Measurements from ENCODE around the gene FRMD1.

Gene FRMD1

DNA sequence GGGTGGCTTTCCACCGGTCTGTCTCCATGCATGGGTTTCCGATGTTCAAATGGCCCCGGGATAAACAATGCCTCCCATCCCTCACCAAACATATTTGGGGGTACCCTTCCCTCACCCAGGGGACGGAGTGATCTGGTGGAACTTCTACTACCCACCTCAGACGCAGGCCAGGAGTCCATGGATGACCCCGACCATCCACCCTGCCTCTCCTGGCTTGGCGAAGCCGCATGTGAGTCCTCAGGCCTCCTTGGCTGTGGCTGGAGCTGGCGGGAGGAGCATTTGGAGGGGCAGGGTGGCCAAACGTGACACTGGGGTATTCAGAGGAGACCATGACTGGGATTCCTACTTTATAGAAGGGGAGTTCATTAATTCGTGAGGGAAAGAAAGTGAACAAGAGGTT is 45.9 kb upstream of the FRMD1 start:
- no peak overlapping the region for H3K4me3 ChIP-seq (replicated peaks; ENCODE audit: low read depth, low read length)
- DNase-seq (ENCODE audit: extremely low read depth, insufficient read length): no peak
- H3K36me3 ChIP-seq (ENCODE audit: control insufficient read depth, insufficient read depth, low read length): no peaks in the 10 kb centered on the region
- TF ChIP-seq, protein P1, sequence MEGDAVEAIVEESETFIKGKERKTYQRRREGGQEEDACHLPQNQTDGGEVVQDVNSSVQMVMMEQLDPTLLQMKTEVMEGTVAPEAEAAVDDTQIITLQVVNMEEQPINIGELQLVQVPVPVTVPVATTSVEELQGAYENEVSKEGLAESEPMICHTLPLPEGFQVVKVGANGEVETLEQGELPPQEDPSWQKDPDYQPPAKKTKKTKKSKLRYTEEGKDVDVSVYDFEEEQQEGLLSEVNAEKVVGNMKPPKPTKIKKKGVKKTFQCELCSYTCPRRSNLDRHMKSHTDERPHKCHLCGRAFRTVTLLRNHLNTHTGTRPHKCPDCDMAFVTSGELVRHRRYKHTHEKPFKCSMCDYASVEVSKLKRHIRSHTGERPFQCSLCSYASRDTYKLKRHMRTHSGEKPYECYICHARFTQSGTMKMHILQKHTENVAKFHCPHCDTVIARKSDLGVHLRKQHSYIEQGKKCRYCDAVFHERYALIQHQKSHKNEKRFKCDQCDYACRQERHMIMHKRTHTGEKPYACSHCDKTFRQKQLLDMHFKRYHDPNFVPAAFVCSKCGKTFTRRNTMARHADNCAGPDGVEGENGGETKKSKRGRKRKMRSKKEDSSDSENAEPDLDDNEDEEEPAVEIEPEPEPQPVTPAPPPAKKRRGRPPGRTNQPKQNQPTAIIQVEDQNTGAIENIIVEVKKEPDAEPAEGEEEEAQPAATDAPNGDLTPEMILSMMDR (IDR thresholded peaks at IDR 0.05; ENCODE audit: insufficient read depth, low read length, poor library complexity, severe bottlenecking): no peak
- no peaks in the 10 kb centered on the region for H3K27me3 ChIP-seq (replicated peaks; ENCODE audit: control insufficient read depth, insufficient read depth, low read length)

DNA sequence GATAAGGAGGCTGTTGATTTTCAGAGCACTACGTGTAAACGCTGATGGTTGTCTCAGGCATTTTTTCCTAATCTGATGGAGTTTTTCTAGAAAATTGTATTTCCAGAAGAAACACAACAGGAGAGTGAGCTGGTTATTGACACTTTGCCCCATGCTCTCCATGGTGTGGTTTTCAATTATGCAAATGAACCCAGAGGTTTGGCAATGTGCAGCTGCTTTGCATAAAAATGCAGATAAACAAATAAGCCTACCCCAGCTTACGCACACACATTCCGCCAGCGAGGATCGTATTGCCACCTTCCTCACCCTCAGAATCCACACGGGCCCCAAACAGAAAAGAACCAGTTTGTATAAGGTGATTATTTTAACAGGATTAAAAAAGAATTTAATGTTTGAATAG is 45.1 kb upstream of the FRMD1 start:
- Histone ChIP-seq H3K36me3 (ENCODE audit: control insufficient read depth, insufficient read depth, low read length) (no peaks in the 10 kb centered on the region), H3K27me3 (replicated peaks; ENCODE audit: control insufficient read depth, insufficient read depth, low read length) (no peaks in the 10 kb centered on the region), H3K4me3 (replicated peaks; ENCODE audit: low read depth, low read length) (no peak overlapping the region)
- TF ChIP-seq, protein P1 (IDR thresholded peaks at IDR 0.05; ENCODE audit: insufficient read depth, low read length, poor library complexity, severe bottlenecking): no peak
- no peak for DNase-seq (ENCODE audit: extremely low read depth, insufficient read length)

DNA sequence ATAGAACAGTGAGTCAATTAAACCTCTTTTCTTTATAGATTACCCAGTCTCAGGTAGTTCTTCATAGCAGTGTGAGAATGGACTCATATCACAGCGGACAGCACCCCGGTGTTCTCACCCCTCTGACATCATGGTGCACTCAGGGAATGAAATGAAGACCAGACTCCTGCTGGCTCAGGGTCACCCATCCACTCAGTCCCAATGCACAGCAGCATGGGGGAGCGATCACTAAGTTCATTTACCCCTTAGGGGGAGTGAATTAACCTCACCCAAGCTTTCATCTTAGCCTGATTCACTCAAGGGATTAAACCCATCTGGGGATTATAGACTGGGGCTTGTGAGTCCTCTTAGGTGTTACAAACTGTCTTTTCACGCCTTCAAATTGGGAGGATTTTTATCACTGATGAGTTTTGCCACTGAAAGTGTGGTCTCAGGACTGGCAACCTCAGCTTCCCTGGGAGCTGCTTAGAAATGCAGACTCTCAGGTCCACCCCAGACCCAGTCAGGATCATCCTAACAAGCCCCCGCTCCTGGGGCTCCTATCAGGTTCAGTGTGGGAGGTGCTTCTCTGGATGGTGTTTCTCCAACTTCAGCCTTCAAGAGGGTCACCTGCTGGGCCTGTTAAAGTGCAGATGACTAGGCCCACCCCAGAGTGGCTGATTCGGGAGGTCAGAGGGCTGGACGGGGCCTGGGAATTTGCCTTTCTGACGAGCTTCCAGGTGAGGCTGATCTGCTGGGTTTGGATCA is 44.3 kb upstream of the FRMD1 start:
- no peak for DNase-seq (ENCODE audit: extremely low read depth, insufficient read length)
- Histone ChIP-seq H3K36me3 (ENCODE audit: control insufficient read depth, insufficient read depth, low read length) (no peaks in the 10 kb centered on the region), H3K4me3 (replicated peaks; ENCODE audit: low read depth, low read length) (no peak overlapping the region), H3K27me3 (replicated peaks; ENCODE audit: control insufficient read depth, insufficient read depth, low read length) (no peaks in the 10 kb centered on the region)
- TF ChIP-seq, protein P1 (IDR thresholded peaks at IDR 0.05; ENCODE audit: insufficient read depth, low read length, poor library complexity, severe bottlenecking): no peak

DNA sequence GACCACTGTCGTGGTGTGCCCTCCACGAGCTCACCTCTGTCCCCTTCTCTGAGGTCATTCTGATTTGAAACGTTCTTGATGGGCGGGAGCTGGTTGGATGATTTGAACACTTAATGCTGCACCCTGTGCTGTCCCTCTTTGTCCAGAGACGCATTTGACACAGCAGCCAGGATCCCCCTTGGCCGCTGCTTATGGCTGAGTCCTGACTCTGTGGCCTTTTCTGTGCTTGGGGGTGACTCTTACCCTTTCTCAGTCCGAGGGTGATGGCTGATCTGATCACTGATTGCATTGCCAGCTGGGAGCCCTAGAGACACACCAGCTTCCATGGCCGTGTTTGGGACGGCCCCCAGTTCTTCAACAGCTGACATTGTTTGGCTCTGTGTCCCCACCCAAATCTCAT is 43.5 kb upstream of the FRMD1 start:
- Histone ChIP-seq H3K4me3 (replicated peaks; ENCODE audit: low read depth, low read length) (no peak overlapping the region), H3K27me3 (replicated peaks; ENCODE audit: control insufficient read depth, insufficient read depth, low read length) (no peaks in the 10 kb centered on the region), H3K36me3 (ENCODE audit: control insufficient read depth, insufficient read depth, low read length) (no peaks in the 10 kb centered on the region)
- DNase-seq (ENCODE audit: extremely low read depth, insufficient read length): no peak
- TF ChIP-seq, protein P1 (IDR thresholded peaks at IDR 0.05; ENCODE audit: insufficient read depth, low read length, poor library complexity, severe bottlenecking): no peak

DNA sequence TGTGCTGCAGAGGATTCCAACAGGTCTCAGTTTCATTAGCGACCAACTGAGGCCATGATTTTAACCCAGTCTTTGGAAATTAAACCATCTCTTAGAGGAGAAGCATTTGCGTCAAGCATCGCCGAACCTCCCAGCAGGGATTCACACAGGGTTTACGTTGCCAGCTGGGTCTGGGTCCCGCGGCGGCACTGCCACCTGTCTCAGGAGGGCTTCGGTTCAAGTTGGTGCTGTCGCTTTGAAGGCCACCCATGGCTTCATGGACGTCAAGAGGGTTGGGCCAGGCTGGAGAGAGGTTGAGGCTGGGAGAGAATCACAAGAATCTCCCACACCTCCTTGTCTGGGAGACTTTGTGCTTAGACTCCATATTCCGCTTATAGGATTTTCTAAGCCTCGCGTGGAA is 43.0 kb upstream of the FRMD1 start:
- no peak for DNase-seq (ENCODE audit: extremely low read depth, insufficient read length)
- TF ChIP-seq, protein P1 (IDR thresholded peaks at IDR 0.05; ENCODE audit: insufficient read depth, low read length, poor library complexity, severe bottlenecking): no peak
- H3K27me3 ChIP-seq (replicated peaks; ENCODE audit: control insufficient read depth, insufficient read depth, low read length): no peaks in the 10 kb centered on the region
- no peaks in the 10 kb centered on the region for H3K36me3 ChIP-seq (ENCODE audit: control insufficient read depth, insufficient read depth, low read length)
- no peak overlapping the region for H3K4me3 ChIP-seq (replicated peaks; ENCODE audit: low read depth, low read length)

DNA sequence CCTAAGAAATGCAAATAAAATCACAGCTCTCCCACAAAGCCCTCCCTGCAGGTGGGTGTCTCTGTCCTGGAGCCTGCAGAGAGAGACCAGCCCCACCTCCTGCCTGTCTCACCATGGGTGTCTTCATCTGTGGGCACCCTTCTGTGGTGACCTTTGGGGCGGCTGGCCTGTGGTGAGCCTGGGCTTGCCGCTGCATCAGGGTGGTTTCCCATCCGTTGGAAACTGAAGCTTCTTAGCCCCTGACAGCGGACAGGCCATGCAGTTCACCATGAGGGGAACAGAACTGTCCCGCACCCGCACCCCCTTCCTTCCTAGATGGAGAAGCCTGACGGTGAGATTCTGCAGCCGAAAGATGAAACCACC is 42.3 kb upstream of the FRMD1 start:
- Histone ChIP-seq H3K36me3 (ENCODE audit: control insufficient read depth, insufficient read depth, low read length) (no peaks in the 10 kb centered on the region), H3K4me3 (replicated peaks; ENCODE audit: low read depth, low read length) (no peak overlapping the region), H3K27me3 (replicated peaks; ENCODE audit: control insufficient read depth, insufficient read depth, low read length) (no peaks in the 10 kb centered on the region)
- TF ChIP-seq, protein P1 (IDR thresholded peaks at IDR 0.05; ENCODE audit: insufficient read depth, low read length, poor library complexity, severe bottlenecking): no peak
- no peak for DNase-seq (ENCODE audit: extremely low read depth, insufficient read length)
